Activated B cell treated with CpG ODN at 0.5 μM for 24 hours (primary cell): Measurements from ENCODE around the gene WARS2. TPM values are rescaled to one million over a fixed set of nuclear protein-coding genes. Genes with fewer than 3 reads are reported as not detected.

Experiments
- ATAC-seq: fragments of 200-7000 bp; cut with Tn5 transposase; one replicate; pipeline ENCODE4 v1.10.0; 2021; ENCODE audit warnings: low read depth, mild to moderate bottlenecking, moderate library complexity
- CTCF ChIA-PET: fragments of 350-600 bp; sonication (Branson Sonifier 250); formaldehyde crosslinking; loops from one replicate; lab custom pipeline; 2021; ENCODE audit warnings: antibody characterized with exemption; lab: Charles Lee
- POLR2A ChIA-PET: fragments of 350-600 bp; sonication (Branson Sonifier 250); formaldehyde crosslinking; loops from one replicate; lab custom pipeline; 2021; ENCODE audit warnings: antibody characterized with exemption; lab: Charles Lee
- DNase-seq: peaks from one replicate; pipeline ENCODE4 v3.0.0; 2022
- H3K27ac Mint-ChIP-seq: one replicate; pipeline ENCODE4 v1.8.0; 2020; ENCODE audit warnings: mixed read lengths
- H3K27me3 Mint-ChIP-seq: one replicate; pipeline ENCODE4 v1.8.0; 2021; ENCODE audit warnings: mixed read lengths
- H3K36me3 Mint-ChIP-seq: one replicate; pipeline ENCODE4 v1.8.0; 2021; ENCODE audit warnings: low read depth, mixed read lengths
- H3K4me1 Mint-ChIP-seq: one replicate; pipeline ENCODE4 v1.8.0; 2021; ENCODE audit warnings: mixed read lengths
- H3K4me3 Mint-ChIP-seq: one replicate; pipeline ENCODE4 v1.8.0; 2020; ENCODE audit warnings: mild to moderate bottlenecking, mixed read lengths
- H3K9me3 Mint-ChIP-seq: one replicate; pipeline ENCODE4 v1.8.0; 2020; ENCODE audit warnings: mixed read lengths
- intact Hi-C: fragments of 100-400 bp; cut with micrococcal nuclease; formaldehyde crosslinking; loops from one replicate; pipeline ENCODE4 v1.15.1; 2024
- total RNA-seq: library from RNA; stranded (reverse); gene quantifications from 2 replicates; pipeline ENCODE4 v1.2.3, GENCODE V29; 2022
- TF ChIP-seq, protein P1 (sequence below): fragments of 200-600 bp; IDR thresholded peaks from one replicate; pipeline ENCODE4 v1.8.0; 2022; ENCODE audit warnings: antibody characterized with exemption, mild to moderate bottlenecking

The WARS2 gene
- total RNA-seq, 1 donor from 2014 or later, result 15.1 TPM

DNA sequence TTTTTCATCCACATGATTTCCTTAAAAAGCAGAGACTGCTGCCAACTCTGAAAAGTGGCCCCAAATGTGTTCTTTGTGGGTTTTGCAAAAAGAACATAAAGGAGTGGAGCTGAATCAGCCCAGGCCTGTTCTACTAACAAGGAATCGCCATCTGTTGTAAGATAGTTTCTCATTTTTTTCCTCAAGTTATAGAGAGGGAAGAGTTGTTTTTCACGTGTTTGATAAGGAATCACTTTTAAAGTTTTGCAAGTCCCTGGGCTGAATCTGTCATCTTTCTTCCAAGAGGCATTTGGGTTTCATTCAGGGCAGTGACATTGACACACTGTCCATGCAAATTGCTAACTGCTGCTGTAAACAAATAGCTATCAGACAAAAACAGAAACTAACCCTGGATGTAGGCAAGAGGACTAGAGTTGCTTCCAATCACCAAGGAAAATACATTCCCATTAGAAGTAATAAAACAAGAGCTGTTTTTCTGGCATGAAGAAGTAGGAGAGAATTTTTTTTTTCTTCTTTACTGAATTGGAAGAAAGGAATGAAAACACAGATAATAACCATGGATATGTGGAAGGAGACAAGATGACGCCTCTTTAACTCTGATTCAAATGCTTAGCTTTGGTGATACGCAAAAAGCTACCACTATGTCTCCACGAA lies 93.5 kb downstream of the WARS2 start:
- Mint-ChIP-seq H3K36me3 (peaks cover 32% of the 10 kb centered on the region), H3K9me3 (no peaks in the 10 kb centered on the region), H3K4me3 (no peak overlapping the region), H3K27me3 (no peaks in the 10 kb centered on the region), H3K4me1 (no peaks in the 10 kb centered on the region), H3K27ac (no peak overlapping the region)
- POLR2A ChIA-PET, result no interaction called here
- TF ChIP-seq, protein P1, sequence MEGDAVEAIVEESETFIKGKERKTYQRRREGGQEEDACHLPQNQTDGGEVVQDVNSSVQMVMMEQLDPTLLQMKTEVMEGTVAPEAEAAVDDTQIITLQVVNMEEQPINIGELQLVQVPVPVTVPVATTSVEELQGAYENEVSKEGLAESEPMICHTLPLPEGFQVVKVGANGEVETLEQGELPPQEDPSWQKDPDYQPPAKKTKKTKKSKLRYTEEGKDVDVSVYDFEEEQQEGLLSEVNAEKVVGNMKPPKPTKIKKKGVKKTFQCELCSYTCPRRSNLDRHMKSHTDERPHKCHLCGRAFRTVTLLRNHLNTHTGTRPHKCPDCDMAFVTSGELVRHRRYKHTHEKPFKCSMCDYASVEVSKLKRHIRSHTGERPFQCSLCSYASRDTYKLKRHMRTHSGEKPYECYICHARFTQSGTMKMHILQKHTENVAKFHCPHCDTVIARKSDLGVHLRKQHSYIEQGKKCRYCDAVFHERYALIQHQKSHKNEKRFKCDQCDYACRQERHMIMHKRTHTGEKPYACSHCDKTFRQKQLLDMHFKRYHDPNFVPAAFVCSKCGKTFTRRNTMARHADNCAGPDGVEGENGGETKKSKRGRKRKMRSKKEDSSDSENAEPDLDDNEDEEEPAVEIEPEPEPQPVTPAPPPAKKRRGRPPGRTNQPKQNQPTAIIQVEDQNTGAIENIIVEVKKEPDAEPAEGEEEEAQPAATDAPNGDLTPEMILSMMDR, result no peak
- CTCF ChIA-PET, result no interaction called here
- DNase-seq (no peak), ATAC-seq (no peak)
- intact Hi-C loops, result no loop called here

DNA sequence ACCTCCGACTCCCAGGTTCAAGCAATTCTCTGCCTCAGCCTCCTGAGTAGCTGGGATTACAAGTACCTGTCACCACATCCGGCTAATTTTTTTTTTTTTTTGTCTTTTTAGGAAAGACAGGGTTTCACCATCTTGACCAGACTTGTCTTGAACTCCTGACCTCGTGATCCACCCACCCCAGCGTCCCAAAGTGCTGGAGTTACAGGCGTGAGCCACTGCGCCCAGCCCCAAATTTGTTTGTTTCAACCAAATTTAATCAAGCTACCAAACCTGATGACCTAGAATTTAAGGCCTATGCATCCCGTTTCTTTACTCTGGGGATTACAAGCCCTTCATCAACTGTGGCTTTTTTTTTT lies 94.0 kb downstream of the WARS2 start:
- Mint-ChIP-seq H3K4me3 (no peak overlapping the region), H3K9me3 (no peaks in the 10 kb centered on the region), H3K27me3 (no peaks in the 10 kb centered on the region), H3K27ac (no peak overlapping the region), H3K4me1 (no peaks in the 10 kb centered on the region), H3K36me3 (peaks cover 33% of the 10 kb centered on the region)
- ATAC-seq (no peak), DNase-seq (no peak)
- CTCF ChIA-PET, result no interaction called here
- TF ChIP-seq, protein P1, result no peak
- POLR2A ChIA-PET, result no interaction called here
- intact Hi-C loops, result no loop called here

DNA sequence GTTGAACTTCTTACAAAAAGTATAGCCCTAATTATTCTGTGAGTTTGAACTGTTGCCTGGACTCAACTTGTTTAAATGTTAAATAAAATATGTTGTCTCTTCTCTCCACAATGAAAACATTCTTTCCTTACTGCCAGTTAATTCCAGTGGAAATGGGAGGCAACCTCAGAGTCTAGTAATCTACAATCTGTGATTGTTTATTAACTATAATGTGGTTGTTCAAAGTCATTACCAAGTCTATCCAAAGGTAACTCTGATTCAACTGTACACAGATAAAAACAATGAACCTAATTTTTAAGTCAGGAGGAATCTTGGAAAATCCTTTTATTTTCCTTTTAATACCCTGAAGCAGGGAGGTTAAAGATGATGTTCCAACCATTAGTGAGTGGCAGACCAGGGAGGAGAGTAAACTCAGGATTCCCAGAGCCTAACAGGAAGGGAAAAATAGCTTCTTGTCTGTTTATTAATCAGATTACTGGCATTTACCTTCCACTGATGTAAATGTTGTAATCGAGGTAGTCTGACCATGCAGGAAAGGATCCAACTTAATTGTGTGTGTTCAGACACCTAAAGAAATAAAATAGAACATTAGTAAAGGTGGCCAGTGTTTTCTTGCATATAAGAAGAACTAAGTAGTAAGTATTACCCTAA lies 95.2 kb downstream of the WARS2 start:
- no peak overlapping the region for H3K4me3 Mint-ChIP-seq
- H3K4me1 Mint-ChIP-seq, result no peaks in the 10 kb centered on the region

DNA sequence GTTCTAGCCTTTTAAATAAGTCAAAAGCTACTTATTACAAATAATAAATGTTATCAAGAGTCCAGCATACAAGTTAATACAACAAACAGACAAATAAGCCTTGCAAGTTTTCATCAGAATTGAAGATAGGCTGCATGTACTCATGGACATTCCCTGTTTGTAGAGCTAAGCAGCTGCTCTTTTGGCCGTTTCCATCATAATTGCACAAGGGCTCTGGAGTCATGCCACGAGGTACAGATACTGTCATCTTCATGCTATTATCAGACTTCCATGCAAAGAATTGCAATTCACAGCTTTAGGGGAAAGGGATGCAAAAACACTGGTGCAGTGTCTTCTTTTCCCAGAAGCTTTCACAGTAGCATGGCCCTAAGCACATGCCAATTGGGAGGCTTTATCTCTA lies 99.5 kb downstream of the WARS2 start:
- TF ChIP-seq, protein P1, result no peak
- intact Hi-C loops, result no loop called here
- no peak overlapping the region for H3K4me3 Mint-ChIP-seq
- no peaks in the 10 kb centered on the region for H3K4me1 Mint-ChIP-seq
- no peak for DNase-seq
- H3K27me3 Mint-ChIP-seq, result no peaks in the 10 kb centered on the region
- no peak overlapping the region for H3K27ac Mint-ChIP-seq
- ATAC-seq, result no peak
- CTCF ChIA-PET, result no interaction called here
- POLR2A ChIA-PET, result no interaction called here
- H3K36me3 Mint-ChIP-seq, result peaks cover 57% of the 10 kb centered on the region
- no peaks in the 10 kb centered on the region for H3K9me3 Mint-ChIP-seq

More for the DNA sequence above, 95.2 kb downstream of the WARS2 start:
- ATAC-seq, result no peak
- ChIA-PET POLR2A (no interaction called here), CTCF (no interaction called here)
- TF ChIP-seq, protein P1, result no peak
- Mint-ChIP-seq H3K27me3 (no peaks in the 10 kb centered on the region), H3K9me3 (no peaks in the 10 kb centered on the region), H3K27ac (no peak overlapping the region), H3K36me3 (peaks cover 36% of the 10 kb centered on the region)
- DNase-seq, result no peak
- intact Hi-C loops, result no loop called here

DNA sequence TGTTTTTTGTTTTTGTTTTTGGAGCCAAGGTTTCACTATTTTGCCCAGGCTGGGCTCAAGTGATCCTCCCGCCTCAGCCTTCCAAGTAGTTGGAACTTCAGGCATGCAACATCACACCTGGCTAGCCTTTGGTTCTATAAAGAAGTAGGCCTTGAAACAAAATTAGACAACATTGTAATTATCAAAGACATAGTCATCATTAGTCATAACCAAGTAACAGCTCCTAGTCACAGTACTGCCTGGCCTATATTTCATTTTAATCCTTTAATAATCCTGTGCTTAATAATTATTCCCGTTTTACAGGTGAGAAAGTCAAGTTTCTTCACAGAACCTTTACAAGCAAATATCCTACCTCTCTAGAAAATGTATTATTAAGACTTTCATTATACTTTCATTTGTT lies 100.0 kb downstream of the WARS2 start:
- intact Hi-C loops, result no loop called here
- H3K27ac Mint-ChIP-seq, result no peak overlapping the region
- DNase-seq (no peak), ATAC-seq (no peak)
- no peaks in the 10 kb centered on the region for H3K4me1 Mint-ChIP-seq
- H3K9me3 Mint-ChIP-seq, result no peaks in the 10 kb centered on the region
- H3K4me3 Mint-ChIP-seq, result no peak overlapping the region
- ChIA-PET CTCF (no interaction called here), POLR2A (no interaction called here)
- peaks cover 56% of the 10 kb centered on the region for H3K36me3 Mint-ChIP-seq
- TF ChIP-seq, protein P1, result no peak
- H3K27me3 Mint-ChIP-seq, result no peaks in the 10 kb centered on the region
